IPS-11a (cell line): ENCODE data around the gene ZC3H7B.
"Not testable (repeated sequence)": the region's sequence is repeated elsewhere in the genome, so short reads cannot be mapped to it uniquely, and the experiment has no call there.

Source experiments
- H3K4me3 ChIP-seq: one replicate; pipeline ENCODE4 v1.5.1; 2013; ENCODE audit warnings: low read depth, low read length, control low read depth

Gene ZC3H7B

GRCh38 chr22:41301085-41302020, at the start of gene ZC3H7B:
Gene ZC3H7B, plus strand, starts transcription at chr22:41301525. Its CDS starts 19,136 bp downstream, at chr22:41320661.
- peak within 1 kb of the TSS; percentile 78 for H3K4me3 ChIP-seq

GRCh38 chr22:41252365-41252764, 49.0 kb upstream of the ZC3H7B start:
- H3K4me3 ChIP-seq, result no peak overlapping the region

GRCh38 chr22:41254230-41254629, 47.1 kb upstream of the ZC3H7B start:
- H3K4me3 ChIP-seq, result no peak overlapping the region

GRCh38 chr22:41256254-41257253, 44.8 kb upstream of the ZC3H7B start:
- no peak overlapping the region for H3K4me3 ChIP-seq

GRCh38 chr22:41257696-41258095, 43.6 kb upstream of the ZC3H7B start:
- no peak overlapping the region for H3K4me3 ChIP-seq

GRCh38 chr22:41259756-41260155, 41.6 kb upstream of the ZC3H7B start:
- not testable (repeated sequence) for H3K4me3 ChIP-seq

GRCh38 chr22:41260871-41261270, 40.5 kb upstream of the ZC3H7B start:
- no peak overlapping the region for H3K4me3 ChIP-seq

GRCh38 chr22:41261541-41262249, 39.6 kb upstream of the ZC3H7B start:
- H3K4me3 ChIP-seq, result no peak overlapping the region

GRCh38 chr22:41262250-41262765, 39.0 kb upstream of the ZC3H7B start:
- no peak overlapping the region for H3K4me3 ChIP-seq

- no peak overlapping the region for H3K4me3 ChIP-seq
These were observed 37.6 kb upstream of the ZC3H7B start for GRCh38 chr22:41263704-41264103.

GRCh38 chr22:41264408-41264941, 36.9 kb upstream of the ZC3H7B start:
- H3K4me3 ChIP-seq, result no peak overlapping the region

GRCh38 chr22:41267958-41268357, 33.4 kb upstream of the ZC3H7B start:
- H3K4me3 ChIP-seq, result no peak overlapping the region

- H3K4me3 ChIP-seq, result no peak overlapping the region
These were observed 29.5 kb upstream of the ZC3H7B start for GRCh38 chr22:41271787-41272186.

- H3K4me3 ChIP-seq, result no peak overlapping the region
These were observed 28.2 kb upstream of the ZC3H7B start for GRCh38 chr22:41273128-41273527.

GRCh38 chr22:41274856-41275255, 26.5 kb upstream of the ZC3H7B start:
- H3K4me3 ChIP-seq, result no peak overlapping the region

- H3K4me3 ChIP-seq, result no peak overlapping the region
These were observed 21.3 kb upstream of the ZC3H7B start for GRCh38 chr22:41280065-41280464.

- no peak overlapping the region for H3K4me3 ChIP-seq
These were observed 20.5 kb upstream of the ZC3H7B start for GRCh38 chr22:41280854-41281253.

- no peak overlapping the region for H3K4me3 ChIP-seq
These were observed 16.9 kb upstream of the ZC3H7B start for GRCh38 chr22:41284465-41284864.

- peak overlapping the region; percentile 82 for H3K4me3 ChIP-seq
These were observed 15.9 kb upstream of the ZC3H7B start for GRCh38 chr22:41285441-41285819.
